Uterus (tissue), 4 donors: Measurements from ENCODE around the gene PEX3. TPM values are rescaled to one million over a fixed set of nuclear protein-coding genes. Genes with fewer than 3 reads are reported as not detected.

Experiments
- DNase-seq, 2 donors: peaks; one replicate each; pipeline ENCODE4 v3.0.0-alpha.2; 2019 to 2020
- H3K27ac ChIP-seq, 2 donors: fragments of 200-600 bp; sonication (generic); 1 replicate in 1 of 2; 2 replicates in 1 of 2; pipeline ENCODE4 v1.5.1; 2016 to 2018
- H3K27me3 ChIP-seq, 2 donors: fragments of 200-600 bp; sonication (generic); one replicate each; pipeline ENCODE4 v1.5.1; 2018 to 2019; ENCODE audit warnings: control low read depth in 1 of 2
- H3K36me3 ChIP-seq, 2 donors: fragments of 200-600 bp; sonication (generic); one replicate each; pipeline ENCODE4 v1.5.1; 2019; ENCODE audit warnings: control low read depth in 1 of 2
- H3K4me1 ChIP-seq, 2 donors: fragments of 200-600 bp; sonication (generic); one replicate each; pipeline ENCODE4 v1.5.1; 2018 to 2019; ENCODE audit warnings: control low read depth in 1 of 2
- H3K4me3 ChIP-seq, 2 donors: fragments of 200-600 bp; sonication (generic); 1 replicate in 1 of 2; 2 replicates in 1 of 2; pipeline ENCODE4 v1.5.1; 2018 to 2019; ENCODE audit warnings: mild to moderate bottlenecking in 1 of 2
- H3K9me3 ChIP-seq, 2 donors: fragments of 200-600 bp; sonication (generic); one replicate each; pipeline ENCODE4 v1.5.1; 2019; ENCODE audit warnings: control low read depth in 1 of 2
- CTCF ChIP-seq, 4 experiments: fragments of 200-600 bp in 2 of 4; fragments of 450-650 bp in 2 of 4; sonication (generic) in 2 of 4; IDR thresholded peaks; one replicate each; pipeline ENCODE4 v1.5.1; 2016 to 2019; ENCODE audit warnings: antibody characterized with exemption in 4 of 4, mild to moderate bottlenecking in 2 of 4, moderate library complexity in 1 of 4
- POLR2A ChIP-seq, 2 donors: fragments of 450-650 bp; IDR thresholded peaks; one replicate each; pipeline ENCODE4 v1.6.1; 2016; ENCODE audit warnings: antibody characterized with exemption in 2 of 2, mild to moderate bottlenecking in 1 of 2, moderate library complexity in 1 of 2
- intact Hi-C: fragments of 100-400 bp; cut with DNase I; formaldehyde crosslinking; loops from one replicate; pipeline ENCODE4 v1.15.1; 2023; ENCODE audit warnings: low total_unique reads
- total RNA-seq, 4 donors: library from RNA; depleted of rRNA in 3 of 4; stranded (reverse); fragments of >200 nt in 3 of 4; gene quantifications; one replicate each; pipeline versions ENCODE4 v1.1.0 to v1.2.4, GENCODE V29; 2014 to 2023
- donor health status: DM: yes; HTN: yes; CAD: no.

The PEX3 gene
- total RNA-seq, 4 donors from 2014 or later = 4.1 to 29.7 (median 19.7) TPM

- DNase-seq = no peak
- no peaks in the 10 kb centered on the region for H3K27me3 ChIP-seq
- H3K4me3 ChIP-seq = no peak overlapping the region
- H3K4me1 ChIP-seq = no peaks in the 10 kb centered on the region
- H3K27ac ChIP-seq = no peak overlapping the region
- intact Hi-C loops = no loop called here
- H3K36me3 ChIP-seq = no peaks in the 10 kb centered on the region
- TF ChIP-seq POLR2A (IDR thresholded peaks at IDR 0.05) (no peak), CTCF (IDR thresholded peaks at IDR 0.05) (no peak)
- no peaks in the 10 kb centered on the region for H3K9me3 ChIP-seq
Measured at GRCh38 chr6:143515766-143516355, 65.3 kb downstream of the PEX3 start.

- Histone ChIP-seq H3K27ac (no peak overlapping the region), H3K4me3 (no peak overlapping the region), H3K36me3 (no peaks in the 10 kb centered on the region), H3K27me3 (no peaks in the 10 kb centered on the region), H3K4me1 (no peaks in the 10 kb centered on the region), H3K9me3 (no peaks in the 10 kb centered on the region)
- intact Hi-C loops = no loop called here
- DNase-seq = no peak
- TF ChIP-seq CTCF (IDR thresholded peaks at IDR 0.05) = no peak
- no peak for TF ChIP-seq POLR2A (IDR thresholded peaks at IDR 0.05)
Measured at GRCh38 chr6:143516690-143517446, 66.3 kb downstream of the PEX3 start.

- no peak for TF ChIP-seq CTCF (IDR thresholded peaks at IDR 0.05)
- no peak for TF ChIP-seq POLR2A (IDR thresholded peaks at IDR 0.05)
- Histone ChIP-seq H3K36me3 (no peaks in the 10 kb centered on the region), H3K27ac (no peak overlapping the region), H3K4me1 (no peaks in the 10 kb centered on the region), H3K9me3 (no peaks in the 10 kb centered on the region), H3K27me3 (no peaks in the 10 kb centered on the region), H3K4me3 (no peak overlapping the region)
- no peak for DNase-seq
- intact Hi-C loops = no loop called here
Measured at GRCh38 chr6:143517447-143517773, 66.8 kb downstream of the PEX3 start.

- no peaks in the 10 kb centered on the region for H3K4me1 ChIP-seq
- intact Hi-C loops = no loop called here
- no peaks in the 10 kb centered on the region for H3K27me3 ChIP-seq
- no peaks in the 10 kb centered on the region for H3K36me3 ChIP-seq
- no peaks in the 10 kb centered on the region for H3K9me3 ChIP-seq
- H3K4me3 ChIP-seq = no peak overlapping the region
- no peak overlapping the region for H3K27ac ChIP-seq
- TF ChIP-seq POLR2A (IDR thresholded peaks at IDR 0.05) (no peak), CTCF (IDR thresholded peaks at IDR 0.05) (no peak)
- DNase-seq = no peak
Measured at GRCh38 chr6:143522039-143522600, 71.5 kb downstream of the PEX3 start.

- no peak overlapping the region for H3K27ac ChIP-seq
- intact Hi-C loops = no loop called here
- DNase-seq = no peak
- H3K4me1 ChIP-seq = no peaks in the 10 kb centered on the region
- H3K9me3 ChIP-seq = no peaks in the 10 kb centered on the region
- H3K27me3 ChIP-seq = no peaks in the 10 kb centered on the region
- H3K36me3 ChIP-seq = no peaks in the 10 kb centered on the region
- TF ChIP-seq POLR2A (IDR thresholded peaks at IDR 0.05) (no peak), CTCF (IDR thresholded peaks at IDR 0.05) (no peak)
- H3K4me3 ChIP-seq = no peak overlapping the region
Measured at GRCh38 chr6:143525356-143525755, 74.8 kb downstream of the PEX3 start.
